HepG2 (cell line): ENCODE measurements around the gene MTHFD2L. TPM values are rescaled to one million over a fixed set of nuclear protein-coding genes. Genes with fewer than 3 reads are reported as not detected.

ENCODE experiments used
- ATF7 ChIP-seq, 2 experiments: fragments of 450-650 bp in 1 of 2; sonication (generic) in 1 of 2; formaldehyde crosslinking in 1 of 2; IDR thresholded peaks; 2 replicates each; pipeline versions ENCODE4 v1.4.0 to v1.6.1; 2016 to 2020; ENCODE audit warnings: antibody characterized with exemption in 1 of 2, mild to moderate bottlenecking in 1 of 2, missing genetic modification reagents in 1 of 2
- EP300 ChIP-seq, 3 experiments: sonication (generic) in 1 of 3; formaldehyde crosslinking in 1 of 3; IDR thresholded peaks; 2 replicates each; pipeline versions ENCODE4 v1.5.1 to v1.6.1; 2011 to 2020; ENCODE audit warnings: low read depth in 2 of 3, low read length in 2 of 3, borderline replicate concordance in 1 of 3, improper control_type of control experiment in 1 of 3, mild to moderate bottlenecking in 1 of 3, missing genetic modification reagents in 1 of 3, moderate library complexity in 1 of 3
- HDAC6 ChIP-seq: fragments of 200-600 bp; sonication (generic); IDR thresholded peaks from 2 replicates; pipeline ENCODE4 v1.7.0; 2017; ENCODE audit warnings: mild to moderate bottlenecking, antibody characterized with exemption, low read length, low read depth
- MAX ChIP-seq: IDR thresholded peaks from 2 replicates; pipeline ENCODE4 v1.6.1; 2012; ENCODE audit warnings: inconsistent platforms
- MIER2 ChIP-seq: IDR thresholded peaks from 2 replicates; pipeline ENCODE4 v1.6.1; 2016; ENCODE audit warnings: missing biosample characterization, missing genetic modification reagents
- MTA3 ChIP-seq: sonication (generic); formaldehyde crosslinking; IDR thresholded peaks from 2 replicates; pipeline ENCODE4 v1.4.0; 2020; ENCODE audit warnings: missing genetic modification reagents
- PHF21A ChIP-seq: sonication (generic); formaldehyde crosslinking; IDR thresholded peaks from 2 replicates; pipeline ENCODE4 v1.5.0; 2020; ENCODE audit warnings: mild to moderate bottlenecking, missing genetic modification reagents
- RBAK ChIP-seq: sonication (generic); formaldehyde crosslinking; IDR thresholded peaks from 2 replicates; pipeline ENCODE4 v1.5.1; 2020; ENCODE audit warnings: mild to moderate bottlenecking, missing genetic modification reagents
- REPIN1 ChIP-seq: sonication (generic); formaldehyde crosslinking; IDR thresholded peaks from 2 replicates; pipeline ENCODE4 v1.8.0; 2022; ENCODE audit warnings: missing genetic modification reagents, low read depth, mild to moderate bottlenecking, borderline replicate concordance
- SIX1 ChIP-seq: sonication (generic); formaldehyde crosslinking; IDR thresholded peaks from 2 replicates; pipeline ENCODE4 v1.4.0; 2020; ENCODE audit warnings: missing genetic modification reagents, borderline replicate concordance
- TCF7 ChIP-seq: sonication (generic); IDR thresholded peaks from 2 replicates; pipeline ENCODE4 v1.6.1; 2016; ENCODE audit warnings: antibody characterized with exemption, low read depth
- ZNF362 ChIP-seq: sonication (generic); formaldehyde crosslinking; IDR thresholded peaks from 2 replicates; pipeline ENCODE4 v1.4.0; 2020; ENCODE audit warnings: missing genetic modification reagents, mild to moderate bottlenecking, borderline replicate concordance
- ZNF430 ChIP-seq: sonication (generic); formaldehyde crosslinking; IDR thresholded peaks from 2 replicates; pipeline ENCODE4 v1.9.0; 2021; ENCODE audit warnings: mild to moderate bottlenecking, missing genetic modification reagents
- ZNF574 ChIP-seq: sonication (generic); formaldehyde crosslinking; IDR thresholded peaks from 2 replicates; pipeline ENCODE4 v1.4.0; 2020; ENCODE audit warnings: missing genetic modification reagents
- ZNF75D ChIP-seq: sonication (generic); formaldehyde crosslinking; IDR thresholded peaks from 2 replicates; pipeline ENCODE4 v1.8.1; 2023; ENCODE audit warnings: missing genetic modification reagents, mild to moderate bottlenecking, borderline replicate concordance
- ZNF770 ChIP-seq: sonication (generic); formaldehyde crosslinking; IDR thresholded peaks from 2 replicates; pipeline ENCODE4 v1.5.0; 2020; ENCODE audit warnings: mild to moderate bottlenecking, missing genetic modification reagents
- ZNF777 ChIP-seq: sonication (generic); formaldehyde crosslinking; IDR thresholded peaks from 2 replicates; pipeline ENCODE4 v1.4.0; 2020; ENCODE audit warnings: missing genetic modification reagents
- ZNF790 ChIP-seq: sonication (generic); formaldehyde crosslinking; IDR thresholded peaks from 2 replicates; pipeline ENCODE4 v1.8.0; 2022; ENCODE audit warnings: missing genetic modification reagents, mild to moderate bottlenecking, borderline replicate concordance
- polyA plus RNA-seq, 8 experiments: library from polyadenylated mRNA; depleted of rRNA in 3 of 8; stranded (reverse) in 7 of 8; unstranded in 1 of 8; fragments of >200 nt; fragmentation: Illumina TruSeq in 4 of 8; extraction: Trizol in 4 of 8; gene quantifications; 2 replicates each; pipeline versions ENCODE4 v1.2.1 to v1.2.3, GENCODE V29; 2011 to 2016; ENCODE audit warnings: low read depth in 4 of 8, missing spikeins in 1 of 8, mixed read lengths in 1 of 8; ENCODE audit not compliant: insufficient read depth in 1 of 8
- total RNA-seq, 5 experiments: library from RNA; depleted of rRNA; stranded (reverse); fragments of >200 nt; fragmentation: Illumina TruSeq; extraction: Trizol; gene quantifications; 2 replicates each; pipeline ENCODE4 v1.2.3, GENCODE V29; 2016; ENCODE audit warnings: low read depth in 1 of 5
- TF ChIP-seq, protein P1 (sequence below): sonication (generic); formaldehyde crosslinking; IDR thresholded peaks from 2 replicates; pipeline ENCODE4 v1.4.0; 2020; ENCODE audit warnings: missing genetic modification reagents
- TF ChIP-seq, protein P2 (sequence below): sonication (generic); formaldehyde crosslinking; IDR thresholded peaks from 2 replicates; pipeline ENCODE4 v1.8.0; 2022; ENCODE audit warnings: missing genetic modification reagents, mild to moderate bottlenecking, inconsistent platforms, borderline replicate concordance

MTHFD2L gene
- total and polyA plus RNA-seq, 2 of the 13 experiments (the other 11 are each of a cell fraction or from before 2014, with no cell fraction given): 10.5 to 14.9 TPM

DNA sequence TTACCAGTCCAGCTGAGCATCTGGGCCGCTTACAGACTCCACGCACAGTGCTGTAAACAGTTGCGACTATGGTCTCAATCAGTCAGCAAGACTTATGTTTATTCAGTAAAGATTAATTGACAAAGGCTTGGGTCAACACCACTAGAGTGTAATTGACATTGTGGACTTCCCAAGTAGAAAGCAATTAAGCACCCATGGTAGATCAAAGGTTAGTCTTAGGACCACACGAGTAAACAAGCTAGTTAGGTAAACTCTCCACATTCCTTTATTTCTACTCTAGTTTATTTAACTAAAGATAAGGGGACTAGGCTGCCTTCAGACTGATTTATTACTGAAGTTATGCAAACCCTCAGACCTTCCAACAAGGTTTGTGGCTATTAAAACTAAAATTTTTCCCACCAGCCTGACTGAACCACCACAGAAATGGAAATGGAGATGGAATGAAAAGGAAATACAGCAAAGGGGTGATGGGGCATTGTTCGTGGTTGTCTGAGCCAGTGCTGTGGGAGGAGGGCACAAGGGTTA is 44.2 kb downstream of the MTHFD2L start (continued):
- no peak for TF ChIP-seq MTA3
- peak; percentile 61; the same call in 1 of the 2 replicates for TF ChIP-seq MIER2
- TF ChIP-seq SIX1 (CRISPR knock-in tag): peak; percentile 84; the same call in 1 of the 2 replicates
- TF ChIP-seq ZNF430 (CRISPR knock-in tag): no peak
- peak; percentile 63; the same call in 1 of the 2 replicates for TF ChIP-seq MAX
- TF ChIP-seq TCF7: peak; percentile 97
- no peak for TF ChIP-seq ZNF574
- TF ChIP-seq ATF7 (IDR thresholded peaks at IDR 0.05): no peak
- TF ChIP-seq ATF7 (CRISPR knock-in tag; IDR thresholded peaks at IDR 0.05): no peak; the same call in 1 of the 2 replicates
- TF ChIP-seq RBAK (CRISPR knock-in tag): no peak
- TF ChIP-seq HDAC6: no peak
- TF ChIP-seq REPIN1 (CRISPR knock-in tag): peak; percentile 84
- no peak for TF ChIP-seq ZNF75D (CRISPR knock-in tag)
- TF ChIP-seq ZNF770: peak; percentile 41; the same call in 1 of the 2 replicates
- no peak for TF ChIP-seq ZNF777 (CRISPR knock-in tag)
- TF ChIP-seq, protein P1, sequence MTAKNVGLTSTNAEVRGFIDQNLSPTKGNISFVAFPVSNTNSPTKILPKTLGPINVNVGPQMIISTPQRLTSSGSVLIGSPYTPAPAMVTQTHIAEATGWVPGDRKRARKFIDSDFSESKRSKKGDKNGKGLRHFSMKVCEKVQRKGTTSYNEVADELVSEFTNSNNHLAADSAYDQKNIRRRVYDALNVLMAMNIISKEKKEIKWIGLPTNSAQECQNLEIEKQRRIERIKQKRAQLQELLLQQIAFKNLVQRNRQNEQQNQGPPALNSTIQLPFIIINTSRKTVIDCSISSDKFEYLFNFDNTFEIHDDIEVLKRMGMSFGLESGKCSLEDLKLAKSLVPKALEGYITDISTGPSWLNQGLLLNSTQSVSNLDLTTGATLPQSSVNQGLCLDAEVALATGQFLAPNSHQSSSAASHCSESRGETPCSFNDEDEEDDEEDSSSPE: no peak
- peak; percentile 85 for TF ChIP-seq ZNF362 (CRISPR knock-in tag)
- TF ChIP-seq PHF21A (CRISPR knock-in tag): peak; percentile 78; the same call in 1 of the 2 replicates
- TF ChIP-seq, protein P2, sequence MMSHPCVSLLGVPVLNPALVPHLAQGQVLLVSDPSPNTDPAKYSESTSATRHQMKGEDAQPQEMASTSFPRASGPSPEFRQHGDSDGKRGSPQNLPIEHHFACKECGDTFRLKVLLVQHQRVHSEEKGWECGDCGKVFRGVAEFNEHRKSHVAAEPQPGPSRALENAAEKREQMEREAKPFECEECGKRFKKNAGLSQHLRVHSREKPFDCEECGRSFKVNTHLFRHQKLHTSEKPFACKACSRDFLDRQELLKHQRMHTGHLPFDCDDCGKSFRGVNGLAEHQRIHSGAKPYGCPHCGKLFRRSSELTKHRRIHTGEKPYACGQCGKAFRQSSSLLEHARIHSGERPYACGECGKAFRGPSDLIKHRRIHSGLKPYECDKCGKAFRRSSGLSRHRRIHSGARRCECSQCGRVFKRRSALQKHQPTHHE (CRISPR knock-in tag): no peak
- no peak for TF ChIP-seq ZNF790 (CRISPR knock-in tag)
- TF ChIP-seq EP300 (IDR thresholded peaks at IDR 0.05; ENCODE audit: low read depth in 2 of 2, low read length in 2 of 2): peak; percentile 58 to 90; a peak in 3 of 4 replicates
- TF ChIP-seq EP300 (CRISPR knock-in tag; IDR thresholded peaks at IDR 0.05; ENCODE audit: borderline replicate concordance): peak; percentile 76; the same call in 1 of the 2 replicates
